Stomach (tissue), 9 donors: ENCODE results near the gene ATG7. TPM values are rescaled to one million over a fixed set of nuclear protein-coding genes. Genes with fewer than 3 reads are reported as not detected.

ENCODE experiments used
- DNase-seq, 2 donors: peaks; one replicate each; pipeline versions ENCODE4 v3.0.0 to v3.0.0-alpha.2; 2013 to 2019
- H3K27ac ChIP-seq, 5 donors: fragments of 200-600 bp in 4 of 5; sonication (generic) in 4 of 5; one replicate each; pipeline ENCODE4 v1.5.1; 2013 to 2019; ENCODE audit warnings: mild to moderate bottlenecking in 1 of 5, moderate library complexity in 1 of 5
- H3K27me3 ChIP-seq, 3 donors: fragments of 200-600 bp; sonication (generic); one replicate each; pipeline ENCODE4 v1.5.1; 2017 to 2019; ENCODE audit warnings: mixed run types in 1 of 3
- H3K36me3 ChIP-seq, 4 donors: fragments of 200-600 bp; sonication (generic); 1 replicate in 3 of 4; 2 replicates in 1 of 4; pipeline ENCODE4 v1.5.1; 2016 to 2019
- H3K4me1 ChIP-seq, 4 donors: fragments of 200-600 bp; sonication (generic); one replicate each; pipeline ENCODE4 v1.5.1; 2016 to 2019
- H3K4me3 ChIP-seq, 4 donors: fragments of 200-600 bp; sonication (generic) in 3 of 4; one replicate each; pipeline ENCODE4 v1.5.1; 2016 to 2019; ENCODE audit warnings: mild to moderate bottlenecking in 1 of 4
- H3K9me3 ChIP-seq, 4 donors: fragments of 200-600 bp; sonication (generic); one replicate each; pipeline ENCODE4 v1.5.1; 2016 to 2019
- EP300 ChIP-seq: sonication (generic); formaldehyde crosslinking; IDR thresholded peaks from one replicate; pipeline ENCODE4 v1.6.1; 2017; ENCODE audit warnings: antibody characterized with exemption
- POLR2A ChIP-seq, 4 donors: fragments of 450-650 bp; IDR thresholded peaks; one replicate each; pipeline ENCODE4 v1.6.1; 2016; ENCODE audit warnings: antibody characterized with exemption in 4 of 4, control low read depth in 2 of 4, mild to moderate bottlenecking in 1 of 4, moderate library complexity in 1 of 4
- POLR2AphosphoS5 ChIP-seq, 3 donors: sonication (generic); formaldehyde crosslinking; IDR thresholded peaks; one replicate each; pipeline ENCODE4 v1.6.1; 2016; ENCODE audit warnings: antibody characterized with exemption in 3 of 3
- WGBS, 5 donors: extraction: QIAGEN DNeasy Blood & Tissue Kit in 3 of 5; methylation state at CpG; one replicate each; pipeline versions ENCODE4 v1.1.5 to v1.1.7; 2013 to 2018; 5-methylcytosine and 5-hydroxymethylcytosine counted together
- intact Hi-C: fragments of 100-400 bp; cut with DNase I; formaldehyde crosslinking; loops from one replicate; pipeline ENCODE4 v1.15.1; 2023; ENCODE audit warnings: low total_unique reads
- polyA plus RNA-seq, 3 donors: library from polyadenylated mRNA; stranded (reverse); fragments of 200-250 nt; gene quantifications; one replicate each; pipeline ENCODE4 v1.2.3, GENCODE V29; 2013
- total RNA-seq, 5 donors: library from RNA; depleted of rRNA; stranded (reverse); fragments of >200 nt; gene quantifications; one replicate each; pipeline versions ENCODE4 v1.1.0 to v1.2.3, GENCODE V29; 2014 to 2016
- TF ChIP-seq, protein P1 (sequence below), 7 experiments: fragments of 450-650 bp in 4 of 7; fragments of 200-600 bp in 3 of 7; sonication (generic) in 3 of 7; IDR thresholded peaks; one replicate each; pipeline ENCODE4 v1.5.1; 2016 to 2019; ENCODE audit warnings: antibody characterized with exemption in 7 of 7, control low read depth in 2 of 7, mild to moderate bottlenecking in 1 of 7
- donor health status: healthy with polysubstance abuse.
- donor health status: Bipolar disorder and iron deficiency.
- donor health status: healthy.

The ATG7 gene
- total and polyA plus RNA-seq, 8 donors: 6.8 to 167 (median 15.1) TPM

DNA sequence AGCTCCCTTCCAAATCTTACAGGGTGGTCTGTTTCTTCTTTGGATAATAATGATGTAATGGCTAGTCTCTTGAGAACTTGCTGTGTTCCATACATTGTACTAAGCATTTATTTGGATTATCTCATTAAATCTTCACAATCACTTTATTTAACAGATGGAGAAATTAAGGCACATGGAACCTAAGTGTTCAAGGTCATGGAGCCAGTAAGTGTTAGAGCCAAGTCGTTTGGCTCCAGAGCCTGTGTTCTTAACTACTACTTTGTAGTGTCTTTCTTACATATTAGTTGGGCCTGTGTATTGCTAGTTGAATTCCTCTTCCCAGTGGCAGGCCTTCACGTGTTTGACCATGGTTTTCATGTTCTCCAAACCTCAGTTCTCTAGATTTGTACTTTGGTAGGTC, 177.8 kb downstream of the ATG7 start:
- no peaks in the 10 kb centered on the region for H3K36me3 ChIP-seq
- no peaks in the 10 kb centered on the region for H3K9me3 ChIP-seq
- no peak overlapping the region for H3K27ac ChIP-seq
- peaks cover 0 to 7% (median 3%) of the 10 kb centered on the region in 4 donors for H3K4me1 ChIP-seq
- intact Hi-C loops: no loop called here
- DNase-seq: no peak
- WGBS, 5 donors: 86 to 97% (median 93%) methylated on average over 2 of the region's 2 CpGs
- no peak overlapping the region for H3K4me3 ChIP-seq
- no peaks in the 10 kb centered on the region for H3K27me3 ChIP-seq
- TF ChIP-seq POLR2A (IDR thresholded peaks at IDR 0.05): no peak

GRCh38 chr3:11452312-11452711, 180.1 kb downstream of the ATG7 start:
- DNase-seq: no peak
- Histone ChIP-seq H3K27me3 (no peaks in the 10 kb centered on the region), H3K4me1 (peaks cover 0 to 7% (median 3%) of the 10 kb centered on the region in 4 donors), H3K9me3 (no peaks in the 10 kb centered on the region), H3K27ac (no peak overlapping the region), H3K4me3 (no peak overlapping the region), H3K36me3 (no peaks in the 10 kb centered on the region)
- 90 to 97% (median 97%) methylated on average over 5 of the region's 5 CpGs for WGBS, 5 donors
- intact Hi-C loops: no loop called here
- TF ChIP-seq EP300: no peak
- TF ChIP-seq, protein P1, sequence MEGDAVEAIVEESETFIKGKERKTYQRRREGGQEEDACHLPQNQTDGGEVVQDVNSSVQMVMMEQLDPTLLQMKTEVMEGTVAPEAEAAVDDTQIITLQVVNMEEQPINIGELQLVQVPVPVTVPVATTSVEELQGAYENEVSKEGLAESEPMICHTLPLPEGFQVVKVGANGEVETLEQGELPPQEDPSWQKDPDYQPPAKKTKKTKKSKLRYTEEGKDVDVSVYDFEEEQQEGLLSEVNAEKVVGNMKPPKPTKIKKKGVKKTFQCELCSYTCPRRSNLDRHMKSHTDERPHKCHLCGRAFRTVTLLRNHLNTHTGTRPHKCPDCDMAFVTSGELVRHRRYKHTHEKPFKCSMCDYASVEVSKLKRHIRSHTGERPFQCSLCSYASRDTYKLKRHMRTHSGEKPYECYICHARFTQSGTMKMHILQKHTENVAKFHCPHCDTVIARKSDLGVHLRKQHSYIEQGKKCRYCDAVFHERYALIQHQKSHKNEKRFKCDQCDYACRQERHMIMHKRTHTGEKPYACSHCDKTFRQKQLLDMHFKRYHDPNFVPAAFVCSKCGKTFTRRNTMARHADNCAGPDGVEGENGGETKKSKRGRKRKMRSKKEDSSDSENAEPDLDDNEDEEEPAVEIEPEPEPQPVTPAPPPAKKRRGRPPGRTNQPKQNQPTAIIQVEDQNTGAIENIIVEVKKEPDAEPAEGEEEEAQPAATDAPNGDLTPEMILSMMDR (IDR thresholded peaks at IDR 0.05): no peak
- TF ChIP-seq POLR2AphosphoS5 (IDR thresholded peaks at IDR 0.05): no peak
- no peak for TF ChIP-seq POLR2A (IDR thresholded peaks at IDR 0.05)

DNA sequence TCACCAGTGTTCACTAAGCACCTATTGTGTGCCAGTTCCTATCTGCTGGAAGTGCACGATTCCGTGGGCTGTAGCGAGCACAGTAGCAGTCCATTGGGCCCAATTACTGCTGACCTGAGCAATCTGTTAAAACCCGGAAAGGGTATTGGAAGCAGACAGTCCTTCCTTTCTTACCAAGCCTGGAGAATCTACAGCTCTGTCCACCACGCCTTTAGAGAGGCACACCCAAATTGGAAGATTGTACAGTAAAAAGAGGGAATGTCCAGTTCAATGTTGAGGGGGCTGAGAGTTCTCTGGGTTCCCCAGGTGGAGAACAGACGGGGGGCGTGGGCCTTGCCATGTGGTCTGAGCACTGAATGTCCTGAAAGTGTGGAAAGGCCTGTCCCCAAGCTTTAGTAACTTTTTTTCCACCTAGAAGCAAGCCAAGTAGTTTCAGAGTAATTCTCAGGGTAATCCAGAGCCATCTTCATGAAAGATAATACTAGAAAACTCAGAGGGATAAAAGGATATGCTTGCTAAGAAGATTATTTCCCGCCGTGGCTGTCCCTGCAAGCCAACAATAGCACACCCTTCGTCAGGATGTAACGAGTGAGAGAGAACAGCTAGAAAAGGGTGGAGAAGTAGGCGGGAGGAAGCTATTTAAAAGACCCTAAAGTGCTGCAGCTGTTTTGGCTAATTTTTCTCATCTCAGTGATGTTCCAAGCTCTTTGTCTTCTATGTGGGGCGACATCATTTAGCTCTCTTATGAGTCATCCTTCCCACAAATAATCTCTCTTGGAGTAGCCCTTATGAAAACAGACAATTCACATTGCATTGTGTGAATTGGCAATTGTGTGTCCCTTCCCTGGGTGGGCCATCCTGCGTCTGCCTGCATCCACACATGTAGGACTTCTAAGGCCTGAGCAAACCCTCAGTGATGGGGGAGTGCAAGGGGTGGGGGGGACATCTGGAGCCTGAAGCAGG, 181.0 kb downstream of the ATG7 start:
- peak overlapping the region in 3 of 5 donors; percentile 31 to 47 (median 43) for H3K27ac ChIP-seq
- peaks cover 0 to 7% (median 3%) of the 10 kb centered on the region in 4 donors for H3K4me1 ChIP-seq
- H3K9me3 ChIP-seq: no peaks in the 10 kb centered on the region
- intact Hi-C loops: no loop called here
- H3K27me3 ChIP-seq: no peaks in the 10 kb centered on the region
- TF ChIP-seq POLR2A (IDR thresholded peaks at IDR 0.05) (no peak), POLR2AphosphoS5 (IDR thresholded peaks at IDR 0.05) (peak in 1 of 3 donors; percentile 15)
- WGBS, 5 donors: 78 to 86% (median 84%) methylated on average over 14 of the region's 14 CpGs
- H3K36me3 ChIP-seq: no peaks in the 10 kb centered on the region
- H3K4me3 ChIP-seq: no peak overlapping the region
- peak in 1 of 2 donors; percentile 82 for DNase-seq

- Histone ChIP-seq H3K27me3 (no peaks in the 10 kb centered on the region), H3K4me1 (peaks cover 0 to 21% (median 3%) of the 10 kb centered on the region in 4 donors), H3K36me3 (no peaks in the 10 kb centered on the region), H3K9me3 (no peaks in the 10 kb centered on the region), H3K4me3 (no peak overlapping the region), H3K27ac (no peak overlapping the region)
- TF ChIP-seq POLR2A (IDR thresholded peaks at IDR 0.05) (no peak), EP300 (no peak), POLR2AphosphoS5 (IDR thresholded peaks at IDR 0.05) (no peak)
- TF ChIP-seq, protein P1 (IDR thresholded peaks at IDR 0.05): no peak
- WGBS, 5 donors: 88 to 96% (median 93%) methylated on average over 5 of the region's 5 CpGs
- intact Hi-C loops: no loop called here
- no peak for DNase-seq
Measured at GRCh38 chr3:11455956-11456355, 183.8 kb downstream of the ATG7 start.

DNA sequence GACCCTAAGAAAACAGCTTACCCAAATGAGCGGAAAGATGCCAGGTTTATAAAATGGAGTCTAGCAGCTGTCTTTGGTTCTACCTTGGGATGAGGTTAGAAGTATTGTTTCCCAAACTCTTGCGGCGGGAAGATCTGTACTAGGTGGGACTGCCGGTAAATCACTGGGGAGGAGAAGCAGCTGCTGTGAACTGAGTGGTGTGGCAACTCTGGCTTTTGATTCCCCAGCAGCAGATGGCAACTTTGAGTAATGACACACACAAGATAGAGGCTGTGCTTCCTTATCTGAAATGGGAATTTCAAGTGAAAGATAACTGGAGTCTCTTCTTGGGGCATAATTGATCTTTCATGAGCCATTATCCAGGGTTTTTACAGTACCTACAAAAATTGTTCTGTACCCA, 184.9 kb downstream of the ATG7 start:
- no peak overlapping the region for H3K27ac ChIP-seq
- 86 to 100% (median 94%) methylated on average over 4 of the region's 4 CpGs for WGBS, 5 donors
- no peak overlapping the region for H3K4me3 ChIP-seq
- no peak for DNase-seq
- no peak for TF ChIP-seq POLR2AphosphoS5 (IDR thresholded peaks at IDR 0.05)
- intact Hi-C loops: no loop called here
- no peaks in the 10 kb centered on the region for H3K27me3 ChIP-seq
- H3K9me3 ChIP-seq: no peaks in the 10 kb centered on the region
- peaks cover 0 to 21% (median 3%) of the 10 kb centered on the region in 4 donors for H3K4me1 ChIP-seq
- no peaks in the 10 kb centered on the region for H3K36me3 ChIP-seq
